Measurements from ENCODE around the gene LANCL3. TPM values are rescaled to one million over a fixed set of nuclear protein-coding genes. Genes with fewer than 3 reads are reported as not detected.

LANCL3 gene
- total RNA-seq, 1 donor from 2014 or later: under 0.01 TPM

GRCh38 chrX:37717708-37718107 lies 146.2 kb downstream of the LANCL3 start:
- H3K4me3 ChIP-seq (ENCODE audit: low read length in 3 of 3): no peak overlapping the region
- H3K36me3 ChIP-seq (ENCODE audit: control insufficient read depth in 3 of 3, insufficient read depth in 3 of 3, low read length in 3 of 3): no peaks in the 10 kb centered on the region
- H3K4me1 ChIP-seq (ENCODE audit: control insufficient read depth in 3 of 3, insufficient read depth in 3 of 3, low read length in 3 of 3): peaks cover 0 to 4% (median 0%) of the 10 kb centered on the region in 3 donors
- no peak overlapping the region for H3K9ac ChIP-seq (ENCODE audit: low read depth in 1 of 3, low read length in 3 of 3)
- no peak overlapping the region for H3K27ac ChIP-seq (ENCODE audit: low read depth, low read length)
- no peaks in the 10 kb centered on the region for H3K27me3 ChIP-seq (ENCODE audit: control insufficient read depth in 3 of 3, insufficient read depth in 3 of 3, low read length in 3 of 3)
- H3K9me3 ChIP-seq (ENCODE audit: control insufficient read depth in 3 of 3, low read length in 3 of 3): no peaks in the 10 kb centered on the region

GRCh38 chrX:37722595-37722994 lies 151.1 kb downstream of the LANCL3 start:
- Histone ChIP-seq H3K4me3 (ENCODE audit: low read length in 3 of 3) (no peak overlapping the region), H3K9ac (ENCODE audit: low read depth in 1 of 3, low read length in 3 of 3) (no peak overlapping the region), H3K9me3 (ENCODE audit: control insufficient read depth in 3 of 3, low read length in 3 of 3) (no peaks in the 10 kb centered on the region), H3K4me1 (ENCODE audit: control insufficient read depth in 3 of 3, insufficient read depth in 3 of 3, low read length in 3 of 3) (peaks cover 0 to 4% (median 0%) of the 10 kb centered on the region in 3 donors), H3K27ac (ENCODE audit: low read depth, low read length) (no peak overlapping the region), H3K27me3 (ENCODE audit: control insufficient read depth in 3 of 3, insufficient read depth in 3 of 3, low read length in 3 of 3) (no peaks in the 10 kb centered on the region), H3K36me3 (ENCODE audit: control insufficient read depth in 3 of 3, insufficient read depth in 3 of 3, low read length in 3 of 3) (no peaks in the 10 kb centered on the region)

- Histone ChIP-seq H3K36me3 (ENCODE audit: control insufficient read depth in 3 of 3, insufficient read depth in 3 of 3, low read length in 3 of 3) (no peaks in the 10 kb centered on the region), H3K4me3 (ENCODE audit: low read length in 3 of 3) (no peak overlapping the region), H3K27me3 (ENCODE audit: control insufficient read depth in 3 of 3, insufficient read depth in 3 of 3, low read length in 3 of 3) (no peaks in the 10 kb centered on the region), H3K9ac (ENCODE audit: low read depth in 1 of 3, low read length in 3 of 3) (no peak overlapping the region), H3K27ac (ENCODE audit: low read depth, low read length) (no peak overlapping the region), H3K4me1 (ENCODE audit: control insufficient read depth in 3 of 3, insufficient read depth in 3 of 3, low read length in 3 of 3) (peaks cover 0 to 4% (median 0%) of the 10 kb centered on the region in 3 donors), H3K9me3 (ENCODE audit: control insufficient read depth in 3 of 3, low read length in 3 of 3) (no peaks in the 10 kb centered on the region)
Observed at GRCh38 chrX:37726346-37726745, 154.9 kb downstream of the LANCL3 start.

Other genes with a start within 250 kb of the LANCL3 start
- gene PRRG1, start 222.3 kb upstream of the LANCL3 start, total RNA-seq: 7.8 TPM
- 8.9 TPM for gene XK, start 114.1 kb downstream of the LANCL3 start, total RNA-seq
- 41.2 TPM for gene CYBB, start 208.4 kb downstream of the LANCL3 start, total RNA-seq